HEK293 (cell line): Measurements from ENCODE around the gene LCOR.
A peak's percentile ranks its signal among the peaks of the same experiment; 100 is the strongest.

Experiments
- CTCF ChIA-PET: fragments of 350-600 bp; formaldehyde crosslinking; extraction: SDS; loops from one replicate; lab custom pipeline; 2021; ENCODE audit warnings: antibody characterized with exemption; lab: Yijun Ruan, JAX
- POLR2A ChIA-PET: fragments of 300-600 bp; formaldehyde crosslinking; extraction: SDS; loops from one replicate; lab custom pipeline; 2020; ENCODE audit warnings: antibody characterized with exemption, inconsistent platforms; lab: Yijun Ruan, JAX
- H3K27ac ChIP-seq: fragments of 200-500 bp; sonication (Bioruptor generic); 2 replicates; pipeline ENCODE4 v1.5.1; 2014; ENCODE audit warnings: low read depth, low read length, control low read depth, inconsistent platforms; ENCODE audit errors: extremely low read depth
- H3K36me3 ChIP-seq, 2 experiments: fragments of 200-500 bp in 1 of 2; sonication (Bioruptor generic) in 1 of 2; 1 replicate in 1 of 2; 2 replicates in 1 of 2; pipeline ENCODE4 v1.5.1; 2014 to 2017; ENCODE audit warnings: inconsistent platforms in 2 of 2, low read length in 2 of 2; ENCODE audit not compliant: control insufficient read depth in 2 of 2, insufficient read depth in 1 of 2
- H3K4me1 ChIP-seq: fragments of 200-500 bp; sonication (Bioruptor generic); 2 replicates; pipeline ENCODE4 v1.5.1; 2014; ENCODE audit warnings: mild to moderate bottlenecking, low read length, inconsistent platforms; ENCODE audit not compliant: control insufficient read depth, insufficient read depth
- H3K4me3 ChIP-seq: 2 replicates; pipeline ENCODE4 v1.5.1; 2011; ENCODE audit warnings: low read depth, mild to moderate bottlenecking, control low read depth, low read length, moderate library complexity
- H3K9me3 ChIP-seq: fragments of 200-500 bp; sonication (Bioruptor generic); 2 replicates; pipeline ENCODE4 v1.5.1; 2014; ENCODE audit warnings: low read depth, low read length, inconsistent platforms; ENCODE audit not compliant: control insufficient read depth, insufficient read depth
- IKZF3 ChIP-seq: fragments of 450-650 bp; IDR thresholded peaks from 2 replicates; pipeline ENCODE4 v1.5.0; 2018; ENCODE audit warnings: missing biosample characterization, mild to moderate bottlenecking, missing genetic modification characterization, moderate library complexity
- KLF1 ChIP-seq: fragments of 450-650 bp; formaldehyde crosslinking; IDR thresholded peaks from 2 replicates; pipeline ENCODE4 v1.5.1; 2016; ENCODE audit warnings: missing biosample characterization, missing genetic modification characterization
- ZBTB44 ChIP-seq: fragments of 450-650 bp; IDR thresholded peaks from 2 replicates; pipeline ENCODE4 v1.5.1; 2018; ENCODE audit warnings: missing biosample characterization, mild to moderate bottlenecking, missing genetic modification characterization
- ZFP3 ChIP-seq: fragments of 450-650 bp; formaldehyde crosslinking; IDR thresholded peaks from 2 replicates; pipeline ENCODE4 v1.5.1; 2016; ENCODE audit warnings: low read depth, missing biosample characterization, missing genetic modification characterization
- ZNF10 ChIP-seq: fragments of 450-650 bp; formaldehyde crosslinking; IDR thresholded peaks from 2 replicates; pipeline ENCODE4 v1.5.1; 2017; ENCODE audit warnings: missing biosample characterization, missing genetic modification characterization
- ZNF121 ChIP-seq: fragments of 450-650 bp; formaldehyde crosslinking; IDR thresholded peaks from 2 replicates; pipeline ENCODE4 v1.5.1; 2016; ENCODE audit warnings: missing biosample characterization, missing genetic modification characterization
- ZNF140 ChIP-seq: fragments of 450-650 bp; formaldehyde crosslinking; IDR thresholded peaks from 2 replicates; pipeline ENCODE4 v1.5.1; 2016; ENCODE audit warnings: missing biosample characterization, missing genetic modification characterization
- ZNF24 ChIP-seq: fragments of 450-650 bp; formaldehyde crosslinking; IDR thresholded peaks from 2 replicates; pipeline ENCODE4 v1.5.1; 2016; ENCODE audit warnings: missing biosample characterization, missing genetic modification characterization
- ZNF302 ChIP-seq: fragments of 450-650 bp; formaldehyde crosslinking; IDR thresholded peaks from 2 replicates; pipeline ENCODE4 v1.5.1; 2016; ENCODE audit warnings: missing biosample characterization, missing genetic modification characterization, low read depth
- ZNF654 ChIP-seq: fragments of 450-650 bp; formaldehyde crosslinking; IDR thresholded peaks from 2 replicates; pipeline ENCODE4 v1.5.1; 2016; ENCODE audit warnings: low read depth, missing biosample characterization, missing genetic modification characterization
- ZSCAN16 ChIP-seq: fragments of 450-650 bp; formaldehyde crosslinking; IDR thresholded peaks from 2 replicates; pipeline ENCODE4 v1.5.1; 2016; ENCODE audit warnings: missing biosample characterization, missing genetic modification characterization
- ZSCAN23 ChIP-seq: fragments of 450-650 bp; formaldehyde crosslinking; IDR thresholded peaks from 2 replicates; pipeline ENCODE4 v1.5.1; 2016; ENCODE audit warnings: missing biosample characterization, missing genetic modification characterization
- TF ChIP-seq, protein P1 (sequence below): fragments of 450-650 bp; formaldehyde crosslinking; conservative IDR thresholded peaks from 2 replicates; pipeline ENCODE4 v1.5.1; 2016; ENCODE audit warnings: low read depth, missing biosample characterization, missing genetic modification characterization
- TF ChIP-seq, protein P2 (sequence below): fragments of 450-650 bp; formaldehyde crosslinking; conservative IDR thresholded peaks from 2 replicates; pipeline ENCODE4 v1.5.1; 2016; ENCODE audit warnings: low read depth, missing biosample characterization, missing genetic modification characterization
- TF ChIP-seq, protein P3 (sequence below): fragments of 450-650 bp; IDR thresholded peaks from 2 replicates; pipeline ENCODE4 v1.5.1; 2018; ENCODE audit warnings: missing biosample characterization, missing genetic modification characterization
- TF ChIP-seq, protein P4 (sequence below): fragments of 450-650 bp; formaldehyde crosslinking; IDR thresholded peaks from 2 replicates; pipeline ENCODE4 v1.5.1; 2016; ENCODE audit warnings: missing biosample characterization, missing genetic modification characterization

The LCOR gene

DNA sequence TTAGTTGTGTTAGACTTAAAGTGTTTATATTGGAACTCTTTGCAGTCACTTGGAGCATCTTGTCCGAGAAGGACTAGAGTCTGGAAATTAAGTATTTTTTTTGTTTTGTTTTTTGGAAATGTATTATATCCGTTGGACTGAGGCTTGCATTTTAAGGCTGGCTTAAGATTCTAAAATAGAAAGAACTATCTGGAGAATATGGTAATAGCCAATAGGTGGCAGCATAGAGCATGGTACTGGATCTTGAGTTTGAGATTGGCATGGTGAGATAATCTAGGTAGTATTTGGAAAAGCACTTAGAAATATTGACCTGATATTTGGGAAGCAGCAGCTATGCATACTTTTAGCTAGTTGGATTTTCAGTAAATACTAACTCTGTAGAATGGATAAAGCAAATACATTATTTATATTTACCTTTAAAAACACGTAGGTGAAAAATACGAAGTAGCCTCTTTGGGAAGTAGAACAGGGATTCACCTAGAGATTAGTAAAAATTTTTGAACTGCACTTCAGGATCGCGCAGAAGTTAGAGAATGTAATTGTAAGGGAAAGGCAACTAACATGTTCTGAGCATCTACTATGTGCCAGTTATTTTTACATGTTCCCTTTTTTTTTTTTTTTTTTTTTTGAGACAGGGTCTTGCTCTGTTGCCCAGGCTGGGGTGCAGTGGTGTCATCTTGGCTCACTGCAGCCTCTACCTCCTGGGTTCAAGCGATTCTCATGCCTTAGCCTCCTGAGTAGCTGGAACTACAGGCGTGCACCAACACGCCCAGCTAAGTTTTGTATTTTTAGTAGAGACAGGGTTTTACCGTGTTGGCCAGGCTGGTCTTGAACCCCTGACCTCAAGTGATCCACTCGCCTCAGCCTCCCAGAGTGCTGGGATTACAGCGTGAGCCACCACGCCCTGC, 78.6 kb downstream of the LCOR start:
- Histone ChIP-seq H3K4me1 (peaks cover 6% of the 10 kb centered on the region), H3K36me3 (peaks cover 4 to 6% of the 10 kb centered on the region in 2 experiments; a peak in 2 of 3 replicates), H3K4me3 (no peak overlapping the region), H3K27ac (no peak overlapping the region), H3K9me3 (no peaks in the 10 kb centered on the region)
- ChIA-PET POLR2A (no interaction called here), CTCF (interaction anchor here (0.5 to 3.0 kb wide), 23 partner anchors 8 to 540 kb away, joined by 3 to 18 read pairs (median 4); no protein-coding TSS in a partner anchor)
- TF ChIP-seq ZSCAN16 (no peak), ZNF140 (tag by site-specific recombination) (no peak), KLF1 (tag by site-specific recombination) (peak; percentile 58), ZNF654 (peak; percentile 55), ZBTB44 (tag by site-specific recombination) (peak; percentile 3; the same call in 1 of the 2 replicates), ZNF24 (tag by site-specific recombination) (no peak), ZNF121 (tag by site-specific recombination) (peak; percentile 79; the same call in 1 of the 2 replicates), ZNF10 (no peak), IKZF3 (no peak), ZNF302 (no peak), ZSCAN23 (no peak), ZFP3 (tag by site-specific recombination) (no peak)
- TF ChIP-seq, protein P1, sequence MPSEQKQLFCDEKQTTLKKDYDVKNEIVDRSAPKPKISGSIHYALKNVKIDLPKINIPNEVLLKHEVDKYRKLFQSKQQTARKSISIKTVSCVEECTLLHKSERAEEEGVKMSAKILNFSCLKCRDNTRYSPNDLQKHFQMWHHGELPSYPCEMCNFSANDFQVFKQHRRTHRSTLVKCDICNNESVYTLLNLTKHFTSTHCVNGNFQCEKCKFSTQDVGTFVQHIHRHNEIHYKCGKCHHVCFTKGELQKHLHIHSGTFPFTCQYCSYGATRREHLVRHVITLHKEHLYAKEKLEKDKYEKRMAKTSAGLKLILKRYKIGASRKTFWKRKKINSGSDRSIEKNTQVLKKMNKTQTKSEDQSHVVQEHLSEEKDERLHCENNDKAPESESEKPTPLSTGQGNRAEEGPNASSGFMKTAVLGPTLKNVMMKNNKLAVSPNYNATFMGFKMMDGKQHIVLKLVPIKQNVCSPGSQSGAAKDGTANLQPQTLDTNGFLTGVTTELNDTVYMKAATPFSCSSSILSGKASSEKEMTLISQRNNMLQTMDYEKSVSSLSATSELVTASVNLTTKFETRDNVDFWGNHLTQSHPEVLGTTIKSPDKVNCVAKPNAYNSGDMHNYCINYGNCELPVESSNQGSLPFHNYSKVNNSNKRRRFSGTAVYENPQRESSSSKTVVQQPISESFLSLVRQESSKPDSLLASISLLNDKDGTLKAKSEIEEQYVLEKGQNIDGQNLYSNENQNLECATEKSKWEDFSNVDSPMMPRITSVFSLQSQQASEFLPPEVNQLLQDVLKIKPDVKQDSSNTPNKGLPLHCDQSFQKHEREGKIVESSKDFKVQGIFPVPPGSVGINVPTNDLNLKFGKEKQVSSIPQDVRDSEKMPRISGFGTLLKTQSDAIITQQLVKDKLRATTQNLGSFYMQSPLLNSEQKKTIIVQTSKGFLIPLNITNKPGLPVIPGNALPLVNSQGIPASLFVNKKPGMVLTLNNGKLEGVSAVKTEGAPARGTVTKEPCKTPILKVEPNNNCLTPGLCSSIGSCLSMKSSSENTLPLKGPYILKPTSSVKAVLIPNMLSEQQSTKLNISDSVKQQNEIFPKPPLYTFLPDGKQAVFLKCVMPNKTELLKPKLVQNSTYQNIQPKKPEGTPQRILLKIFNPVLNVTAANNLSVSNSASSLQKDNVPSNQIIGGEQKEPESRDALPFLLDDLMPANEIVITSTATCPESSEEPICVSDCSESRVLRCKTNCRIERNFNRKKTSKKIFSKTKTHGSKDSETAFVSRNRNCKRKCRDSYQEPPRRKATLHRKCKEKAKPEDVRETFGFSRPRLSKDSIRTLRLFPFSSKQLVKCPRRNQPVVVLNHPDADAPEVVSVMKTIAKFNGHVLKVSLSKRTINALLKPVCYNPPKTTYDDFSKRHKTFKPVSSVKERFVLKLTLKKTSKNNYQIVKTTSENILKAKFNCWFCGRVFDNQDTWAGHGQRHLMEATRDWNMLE (tag by site-specific recombination) = no peak
- TF ChIP-seq, protein P2, sequence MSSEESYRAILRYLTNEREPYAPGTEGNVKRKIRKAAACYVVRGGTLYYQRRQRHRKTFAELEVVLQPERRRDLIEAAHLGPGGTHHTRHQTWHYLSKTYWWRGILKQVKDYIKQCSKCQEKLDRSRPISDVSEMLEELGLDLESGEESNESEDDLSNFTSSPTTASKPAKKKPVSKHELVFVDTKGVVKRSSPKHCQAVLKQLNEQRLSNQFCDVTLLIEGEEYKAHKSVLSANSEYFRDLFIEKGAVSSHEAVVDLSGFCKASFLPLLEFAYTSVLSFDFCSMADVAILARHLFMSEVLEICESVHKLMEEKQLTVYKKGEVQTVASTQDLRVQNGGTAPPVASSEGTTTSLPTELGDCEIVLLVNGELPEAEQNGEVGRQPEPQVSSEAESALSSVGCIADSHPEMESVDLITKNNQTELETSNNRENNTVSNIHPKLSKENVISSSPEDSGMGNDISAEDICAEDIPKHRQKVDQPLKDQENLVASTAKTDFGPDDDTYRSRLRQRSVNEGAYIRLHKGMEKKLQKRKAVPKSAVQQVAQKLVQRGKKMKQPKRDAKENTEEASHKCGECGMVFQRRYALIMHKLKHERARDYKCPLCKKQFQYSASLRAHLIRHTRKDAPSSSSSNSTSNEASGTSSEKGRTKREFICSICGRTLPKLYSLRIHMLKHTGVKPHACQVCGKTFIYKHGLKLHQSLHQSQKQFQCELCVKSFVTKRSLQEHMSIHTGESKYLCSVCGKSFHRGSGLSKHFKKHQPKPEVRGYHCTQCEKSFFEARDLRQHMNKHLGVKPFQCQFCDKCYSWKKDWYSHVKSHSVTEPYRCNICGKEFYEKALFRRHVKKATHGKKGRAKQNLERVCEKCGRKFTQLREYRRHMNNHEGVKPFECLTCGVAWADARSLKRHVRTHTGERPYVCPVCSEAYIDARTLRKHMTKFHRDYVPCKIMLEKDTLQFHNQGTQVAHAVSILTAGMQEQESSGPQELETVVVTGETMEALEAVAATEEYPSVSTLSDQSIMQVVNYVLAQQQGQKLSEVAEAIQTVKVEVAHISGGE = no peak
- TF ChIP-seq, protein P3, sequence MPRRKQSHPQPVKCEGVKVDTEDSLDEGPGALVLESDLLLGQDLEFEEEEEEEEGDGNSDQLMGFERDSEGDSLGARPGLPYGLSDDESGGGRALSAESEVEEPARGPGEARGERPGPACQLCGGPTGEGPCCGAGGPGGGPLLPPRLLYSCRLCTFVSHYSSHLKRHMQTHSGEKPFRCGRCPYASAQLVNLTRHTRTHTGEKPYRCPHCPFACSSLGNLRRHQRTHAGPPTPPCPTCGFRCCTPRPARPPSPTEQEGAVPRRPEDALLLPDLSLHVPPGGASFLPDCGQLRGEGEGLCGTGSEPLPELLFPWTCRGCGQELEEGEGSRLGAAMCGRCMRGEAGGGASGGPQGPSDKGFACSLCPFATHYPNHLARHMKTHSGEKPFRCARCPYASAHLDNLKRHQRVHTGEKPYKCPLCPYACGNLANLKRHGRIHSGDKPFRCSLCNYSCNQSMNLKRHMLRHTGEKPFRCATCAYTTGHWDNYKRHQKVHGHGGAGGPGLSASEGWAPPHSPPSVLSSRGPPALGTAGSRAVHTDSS (tag by site-specific recombination) = no peak
- TF ChIP-seq, protein P4, sequence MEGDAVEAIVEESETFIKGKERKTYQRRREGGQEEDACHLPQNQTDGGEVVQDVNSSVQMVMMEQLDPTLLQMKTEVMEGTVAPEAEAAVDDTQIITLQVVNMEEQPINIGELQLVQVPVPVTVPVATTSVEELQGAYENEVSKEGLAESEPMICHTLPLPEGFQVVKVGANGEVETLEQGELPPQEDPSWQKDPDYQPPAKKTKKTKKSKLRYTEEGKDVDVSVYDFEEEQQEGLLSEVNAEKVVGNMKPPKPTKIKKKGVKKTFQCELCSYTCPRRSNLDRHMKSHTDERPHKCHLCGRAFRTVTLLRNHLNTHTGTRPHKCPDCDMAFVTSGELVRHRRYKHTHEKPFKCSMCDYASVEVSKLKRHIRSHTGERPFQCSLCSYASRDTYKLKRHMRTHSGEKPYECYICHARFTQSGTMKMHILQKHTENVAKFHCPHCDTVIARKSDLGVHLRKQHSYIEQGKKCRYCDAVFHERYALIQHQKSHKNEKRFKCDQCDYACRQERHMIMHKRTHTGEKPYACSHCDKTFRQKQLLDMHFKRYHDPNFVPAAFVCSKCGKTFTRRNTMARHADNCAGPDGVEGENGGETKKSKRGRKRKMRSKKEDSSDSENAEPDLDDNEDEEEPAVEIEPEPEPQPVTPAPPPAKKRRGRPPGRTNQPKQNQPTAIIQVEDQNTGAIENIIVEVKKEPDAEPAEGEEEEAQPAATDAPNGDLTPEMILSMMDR (tag by site-specific recombination) = 0 out of 2 replicates have a peak, but pooled peaks have one; percentile 11
